K562 (cell line): ENCODE data around the gene RPUSD2. TPM values are rescaled to one million over a fixed set of nuclear protein-coding genes. Genes with fewer than 3 reads are reported as not detected.

Experiments
- ATAC-seq: fragments of 200-7000 bp; cut with Tn5 transposase; 3 replicates; pipeline ENCODE4 v1.9.1; 2020; ENCODE audit warnings: moderate library complexity
- BruUV-seq: library from RNA; stranded (reverse); fragments of 400-500 nt; replicated peaks from 2 replicates; lab custom pipeline; 2021; lab: Mats Ljungman, UMichigan
- CTCF ChIA-PET: fragments of 300-600 bp; formaldehyde crosslinking; extraction: SDS; loops from one replicate; lab custom pipeline; 2021; ENCODE audit warnings: low intra/inter-chr PET ratio; lab: Yijun Ruan, JAX
- POLR2A ChIA-PET: fragments of 300-600, 350-650 bp; sonication (Branson Sonifier 250); formaldehyde crosslinking; extraction: SDS; loops from one replicate; lab custom pipeline; 2021; ENCODE audit warnings: antibody characterized with exemption, inconsistent platforms; lab: Yijun Ruan, JAX
- DNase-seq, 4 experiments: peaks; one replicate each; pipeline versions ENCODE4 v3.0.0 to v3.0.0-alpha.2; 2011 to 2018; ENCODE audit warnings: low spot score in 3 of 4, mixed read lengths in 3 of 4; ENCODE audit errors: extremely low read depth in 1 of 4
- FAIRE-seq: peaks from 2 replicates; lab custom pipeline; 2011; peaks lifted over from hg19 to GRCh38; lab: Jason Lieb, UNC
- H2AFZ ChIP-seq: 2 replicates; pipeline ENCODE4 v1.6.0; 2011; ENCODE audit warnings: low read depth, low read length, control low read depth, inconsistent platforms
- H3K27ac ChIP-seq: fragments of 200-600 bp; 3 replicates; pipeline ENCODE4 v1.8.0; 2011; ENCODE audit warnings: low read depth, mild to moderate bottlenecking, control low read depth, inconsistent platforms, low read length, moderate library complexity, mixed read lengths; ENCODE audit errors: extremely low read depth
- H3K27me3 ChIP-seq, 2 experiments: fragments of 300-600 bp in 1 of 2; 2 replicates in 1 of 2; 3 replicates in 1 of 2; pipeline versions ENCODE4 v1.6.0 to v1.8.0; 2011; ENCODE audit warnings: inconsistent platforms in 2 of 2, low read length in 2 of 2, mild to moderate bottlenecking in 1 of 2, mixed read lengths in 1 of 2, moderate library complexity in 1 of 2; ENCODE audit not compliant: control insufficient read depth in 2 of 2, insufficient read depth in 2 of 2
- H3K36me3 ChIP-seq: fragments of 300-600 bp; 3 replicates; pipeline ENCODE4 v1.8.0; 2011; ENCODE audit warnings: mild to moderate bottlenecking, low read length, inconsistent platforms; ENCODE audit not compliant: control insufficient read depth, insufficient read depth
- H3K4me1 ChIP-seq, 2 experiments: fragments of 200-600 bp in 1 of 2; replicated peaks in 1 of 2; 2 replicates in 1 of 2; 3 replicates in 1 of 2; pipeline versions ENCODE4 v1.5.1 to v1.8.0; 2011; ENCODE audit warnings: inconsistent platforms in 2 of 2, low read length in 2 of 2, mild to moderate bottlenecking in 1 of 2, mixed read lengths in 1 of 2, moderate library complexity in 1 of 2; ENCODE audit not compliant: control insufficient read depth in 2 of 2, insufficient read depth in 2 of 2
- H3K4me2 ChIP-seq: 2 replicates; pipeline ENCODE4 v1.6.1; 2011; ENCODE audit warnings: low read length, control low read depth, inconsistent platforms, mixed read lengths; ENCODE audit not compliant: insufficient read depth
- H3K4me3 ChIP-seq: fragments of 200-600 bp; sonication (generic), shearing (Covaris generic); 2 replicates; pipeline ENCODE4 v1.5.1; 2016; ENCODE audit warnings: control low read depth, inconsistent platforms
- H3K79me2 ChIP-seq: fragments of 200-600 bp; 3 replicates; pipeline ENCODE4 v1.8.0; 2011; ENCODE audit warnings: low read length, inconsistent platforms; ENCODE audit not compliant: control insufficient read depth, insufficient read depth
- H3K9ac ChIP-seq, 2 experiments: 2 replicates each; pipeline versions ENCODE4 v1.6.0 to v1.6.1; 2011; ENCODE audit warnings: low read depth in 2 of 2, low read length in 2 of 2, control low read depth in 1 of 2, inconsistent platforms in 1 of 2, mild to moderate bottlenecking in 1 of 2, mixed read lengths in 1 of 2; ENCODE audit not compliant: insufficient read depth in 1 of 2
- H3K9me1 ChIP-seq: one replicate; pipeline ENCODE4 v1.6.0; 2011; ENCODE audit warnings: inconsistent platforms, mild to moderate bottlenecking, low read length, moderate library complexity; ENCODE audit not compliant: control insufficient read depth, insufficient read depth
- H3K9me3 ChIP-seq: replicated peaks from 2 replicates; pipeline ENCODE4 v1.5.1; 2011; ENCODE audit warnings: low read depth, low read length, inconsistent platforms; ENCODE audit not compliant: control insufficient read depth, insufficient read depth
- H4K20me1 ChIP-seq: replicated peaks from 2 replicates; pipeline ENCODE4 v1.6.1; 2011; ENCODE audit warnings: low read length, inconsistent platforms, mixed read lengths; ENCODE audit not compliant: control insufficient read depth, insufficient read depth
- BMI1 ChIP-seq: fragments of 150-350 bp; IDR thresholded peaks from 2 replicates; pipeline ENCODE4 v1.6.1; 2014; ENCODE audit warnings: low read length
- JUN ChIP-seq, 2 experiments: sonication (generic) in 1 of 2; formaldehyde crosslinking in 1 of 2; IDR thresholded peaks; 2 replicates each; pipeline versions ENCODE4 v1.6.1 to v1.8.0; 2012 to 2022; ENCODE audit warnings: borderline replicate concordance in 2 of 2, mild to moderate bottlenecking in 2 of 2, improper control_type of control experiment in 1 of 2, low read depth in 1 of 2, low read length in 1 of 2, missing genetic modification reagents in 1 of 2
- PHB2 ChIP-seq: fragments of 450-650 bp; IDR thresholded peaks from 2 replicates; pipeline ENCODE4 v1.6.1; 2017; ENCODE audit warnings: low read depth
- PHF20 ChIP-seq: fragments of 450-650 bp; IDR thresholded peaks from 2 replicates; pipeline ENCODE4 v1.6.1; 2018; ENCODE audit not compliant: partially characterized antibody
- PTBP1 ChIP-seq: fragments of 200-400 bp; formaldehyde crosslinking; IDR thresholded peaks from 2 replicates; pipeline ENCODE4 v1.6.1; 2017; ENCODE audit warnings: low read depth, low read length
- SPI1 ChIP-seq: IDR thresholded peaks from 2 replicates; pipeline ENCODE4 v1.6.1; 2011; ENCODE audit warnings: low read depth, low read length, control low read depth, borderline replicate concordance
- ZBTB17 ChIP-seq: fragments of 450-650 bp; formaldehyde crosslinking; IDR thresholded peaks from 2 replicates; pipeline ENCODE4 v1.4.0; 2020; ENCODE audit warnings: mild to moderate bottlenecking
- ZNF668 ChIP-seq: fragments of 250-450 bp; sonication (Bioruptor Pico); IDR thresholded peaks from 2 replicates; pipeline ENCODE4 v1.8.0; 2022; ENCODE audit warnings: mild to moderate bottlenecking, inconsistent platforms
- ZNF75A ChIP-seq: fragments of 450-650 bp; formaldehyde crosslinking; IDR thresholded peaks from 2 replicates; pipeline ENCODE4 v1.4.0; 2020; ENCODE audit warnings: mild to moderate bottlenecking
- WGBS: fragments of 100-300 bp; shearing (Covaris generic); methylation state at CpG from one replicate; pipeline ENCODE4 v1.1.6; 2016; ENCODE audit warnings: low coverage, mixed read lengths; ENCODE audit not compliant: insufficient coverage; ENCODE audit errors: missing lambda C conversion rate; 5-methylcytosine and 5-hydroxymethylcytosine counted together
- in situ Hi-C: fragments of 300-500 bp; cut with MboI; formaldehyde crosslinking; loops from 4 replicates; pipeline ENCODE4 v1.15.0; 2018; ENCODE audit warnings: inconsistent platforms, mixed read lengths
- intact Hi-C: fragments of 100-400 bp; cut with micrococcal nuclease; formaldehyde crosslinking; loops from 2 replicates; pipeline ENCODE4 v1.14.2; 2022
- polyA plus RNA-seq, 8 experiments: library from polyadenylated mRNA; depleted of rRNA in 4 of 8; stranded (reverse) in 5 of 8; unstranded in 3 of 8; fragments of >200 nt; fragmentation: Nextera tagmentation in 2 of 8; fragmentation: Illumina TruSeq in 1 of 8; extraction: Ambion mirVana in 2 of 8; extraction: Trizol in 1 of 8; gene quantifications; 2 replicates each; pipeline versions ENCODE4 v1.2.1 to v1.2.3, GENCODE V29; 2011 to 2014; ENCODE audit warnings: inconsistent platforms in 1 of 8, missing spikeins in 1 of 8
- total RNA-seq, 7 experiments: library from RNA; depleted of rRNA in 6 of 7; stranded (reverse); fragments of >200 nt in 6 of 7; fragmentation: Illumina TruSeq in 2 of 7; extraction: Trizol in 2 of 7; gene quantifications; 2 replicates each; pipeline versions ENCODE4 v1.2.1 to v1.2.3, GENCODE V29; 2011 to 2021; ENCODE audit warnings: low replicate concordance in 1 of 7
- TF ChIP-seq, protein P1 (sequence below): sonication (generic); formaldehyde crosslinking; IDR thresholded peaks from 2 replicates; pipeline ENCODE4 v1.8.0; 2023; ENCODE audit warnings: mild to moderate bottlenecking, missing genetic modification reagents
- TF ChIP-seq, protein P2 (sequence below): sonication (generic); formaldehyde crosslinking; IDR thresholded peaks from 2 replicates; pipeline ENCODE4 v1.9.0; 2022; ENCODE audit warnings: mild to moderate bottlenecking, missing genetic modification reagents

The RPUSD2 gene
- total and polyA plus RNA-seq, 9 of the 15 experiments (the other 6 are each of a cell fraction or from before 2014, with no cell fraction given), result 3.7 to 30.2 (median 14.3) TPM

DNA sequence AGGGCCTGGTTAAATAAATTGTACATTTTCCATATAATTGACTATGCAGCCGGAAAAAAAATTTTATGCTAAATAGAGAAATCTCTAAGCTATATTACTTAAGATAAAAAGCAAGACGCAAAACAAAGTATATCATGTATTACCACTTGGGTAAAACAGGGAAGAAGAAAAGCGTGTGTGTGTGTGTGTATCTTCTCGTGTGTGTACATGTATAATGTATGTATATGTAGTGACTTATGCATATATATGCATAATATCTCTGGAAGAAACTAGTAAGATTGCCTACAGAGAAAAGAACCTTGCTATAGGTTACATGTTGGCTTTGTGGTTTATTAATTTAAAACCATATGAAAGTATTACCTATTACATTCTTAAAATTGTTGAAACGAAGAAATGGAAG lies 44.0 kb downstream of the RPUSD2 start (continued):
- TF ChIP-seq, protein P1, sequence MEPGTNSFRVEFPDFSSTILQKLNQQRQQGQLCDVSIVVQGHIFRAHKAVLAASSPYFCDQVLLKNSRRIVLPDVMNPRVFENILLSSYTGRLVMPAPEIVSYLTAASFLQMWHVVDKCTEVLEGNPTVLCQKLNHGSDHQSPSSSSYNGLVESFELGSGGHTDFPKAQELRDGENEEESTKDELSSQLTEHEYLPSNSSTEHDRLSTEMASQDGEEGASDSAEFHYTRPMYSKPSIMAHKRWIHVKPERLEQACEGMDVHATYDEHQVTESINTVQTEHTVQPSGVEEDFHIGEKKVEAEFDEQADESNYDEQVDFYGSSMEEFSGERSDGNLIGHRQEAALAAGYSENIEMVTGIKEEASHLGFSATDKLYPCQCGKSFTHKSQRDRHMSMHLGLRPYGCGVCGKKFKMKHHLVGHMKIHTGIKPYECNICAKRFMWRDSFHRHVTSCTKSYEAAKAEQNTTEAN (CRISPR knock-in tag), result no peak
- TF ChIP-seq ZNF75A (CRISPR knock-in tag), result no peak
- TF ChIP-seq, protein P2, sequence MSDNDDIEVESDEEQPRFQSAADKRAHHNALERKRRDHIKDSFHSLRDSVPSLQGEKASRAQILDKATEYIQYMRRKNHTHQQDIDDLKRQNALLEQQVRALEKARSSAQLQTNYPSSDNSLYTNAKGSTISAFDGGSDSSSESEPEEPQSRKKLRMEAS, result no peak

DNA sequence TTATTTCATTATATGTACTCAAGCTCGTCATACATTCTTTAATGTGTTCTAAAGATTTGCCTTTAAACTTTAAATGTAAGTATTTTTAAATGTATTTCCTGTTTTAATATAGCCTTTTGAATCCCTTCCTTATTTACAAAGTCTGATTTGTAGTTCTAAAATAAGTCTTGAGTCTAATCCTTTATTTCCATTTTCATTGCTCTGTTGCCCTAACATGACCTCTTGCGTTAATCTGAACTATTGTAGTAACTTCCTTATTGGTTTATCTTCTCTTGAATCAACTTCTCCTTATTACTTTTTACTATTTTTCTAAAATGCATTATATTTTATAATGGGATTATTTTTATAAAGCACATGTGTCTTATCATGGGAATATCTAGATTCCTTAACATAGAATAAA lies 48.9 kb downstream of the RPUSD2 start:
- no peaks in the 10 kb centered on the region for H3K9me3 ChIP-seq
- TF ChIP-seq SPI1 (no peak), ZBTB17 (CRISPR knock-in tag) (no peak), PHF20 (no peak), PTBP1 (no peak), ZNF668 (CRISPR knock-in tag) (no peak), PHB2 (no peak), JUN (IDR thresholded peaks at IDR 0.05; ENCODE audit: borderline replicate concordance, low read depth, low read length) (no peak), JUN (CRISPR knock-in tag; IDR thresholded peaks at IDR 0.05; ENCODE audit: borderline replicate concordance) (no peak), BMI1 (no peak)
- FAIRE-seq (no peak), ATAC-seq (no peak), DNase-seq (no peak)
- 92% methylated on average over 2 of the region's 2 CpGs for WGBS
- no peaks in the 10 kb centered on the region for H4K20me1 ChIP-seq
- no peaks in the 10 kb centered on the region for H3K27me3 ChIP-seq
- no TSS peak for BruUV-seq
- in situ Hi-C loops (no loop called here), intact Hi-C loops (no loop called here)
- H3K4me1 ChIP-seq, result peaks cover 0 to 3% of the 10 kb centered on the region in 2 experiments; a peak in 2 of 5 replicates
- no peak overlapping the region for H3K27ac ChIP-seq
- no peaks in the 10 kb centered on the region for H3K79me2 ChIP-seq
- CTCF ChIA-PET, result no interaction called here
- no peak overlapping the region for H3K4me2 ChIP-seq
- no peaks in the 10 kb centered on the region for H3K9me1 ChIP-seq
- no peak overlapping the region for H2AFZ ChIP-seq
- POLR2A ChIA-PET, result interaction anchor here (0.7 kb wide), 1 partner anchor 13 kb away, joined by 3 read pairs; no protein-coding TSS in a partner anchor
- H3K4me3 ChIP-seq, result no peak overlapping the region
- H3K9ac ChIP-seq, result no peak overlapping the region
- peaks cover 73% of the 10 kb centered on the region for H3K36me3 ChIP-seq
